Stimulated activated CD8-positive, alpha-beta memory T cell treated with anti-CD3 and anti-CD28 coated beads, Interleukin-15, amount 100 ng/mL, for 4 hours (primary cell): ENCODE measurements around the gene UXS1.

Experiments used
- DNase-seq, 2 donors: peaks; one replicate each; pipeline ENCODE4 v3.0.0-alpha.2; 2020; ENCODE audit warnings: low read depth in 2 of 2

The UXS1 gene

GRCh38 chr2:106189325-106189724, 4.8 kb downstream of the UXS1 start:
- no peak for DNase-seq

GRCh38 chr2:106187273-106187891, 6.7 kb downstream of the UXS1 start:
- no peak for DNase-seq

- DNase-seq = no peak
Observed at GRCh38 chr2:106185475-106186184, 8.5 kb downstream of the UXS1 start.

- DNase-seq = no peak
Observed at GRCh38 chr2:106184857-106185256, 9.2 kb downstream of the UXS1 start.

GRCh38 chr2:106184394-106184793, 9.7 kb downstream of the UXS1 start:
- no peak for DNase-seq

- no peak for DNase-seq
Observed at GRCh38 chr2:106183101-106183696, 10.9 kb downstream of the UXS1 start.

DNA sequence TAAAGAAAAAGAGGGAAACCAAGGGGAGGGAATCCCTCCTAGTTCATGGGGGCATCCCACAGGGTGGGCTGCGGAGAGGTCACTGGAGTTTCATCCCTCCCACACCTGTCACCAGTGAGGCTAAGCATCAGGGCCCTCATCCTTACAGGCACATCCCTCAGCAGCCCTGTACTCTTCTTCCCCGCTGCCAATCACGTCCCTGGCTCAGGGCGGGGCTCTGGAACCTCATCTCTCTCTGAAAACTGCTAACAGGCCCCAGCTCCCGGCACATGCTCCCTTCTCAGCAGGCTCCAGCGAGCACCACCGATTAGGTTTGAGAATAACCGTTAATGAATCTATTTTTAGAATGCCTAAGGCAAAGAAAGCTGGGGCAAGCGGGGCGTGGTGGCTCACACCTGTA, 13.0 kb downstream of the UXS1 start:
- no peak for DNase-seq

- DNase-seq = no peak
Observed at GRCh38 chr2:106180602-106181001, 13.5 kb downstream of the UXS1 start.

DNA sequence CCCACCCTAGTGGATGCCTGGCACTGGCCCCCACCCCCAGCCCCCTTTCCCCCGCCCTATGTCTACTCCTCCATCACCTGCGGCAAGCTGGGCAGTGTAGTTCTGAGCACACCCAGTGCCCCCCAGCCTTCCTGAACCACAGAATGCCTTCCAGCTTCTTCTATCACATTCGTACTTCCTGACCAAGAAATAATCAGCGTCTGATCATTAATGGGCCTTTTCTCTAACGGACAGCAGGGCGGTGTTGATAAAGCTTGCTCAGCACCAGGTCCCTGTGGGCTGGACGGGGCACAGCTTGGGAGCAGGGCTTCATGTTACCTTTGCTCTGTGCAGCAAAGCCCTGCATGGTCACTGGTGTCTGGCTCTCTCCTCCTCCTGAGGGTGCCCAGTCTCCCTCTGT, 15.4 kb downstream of the UXS1 start:
- no peak for DNase-seq

DNA sequence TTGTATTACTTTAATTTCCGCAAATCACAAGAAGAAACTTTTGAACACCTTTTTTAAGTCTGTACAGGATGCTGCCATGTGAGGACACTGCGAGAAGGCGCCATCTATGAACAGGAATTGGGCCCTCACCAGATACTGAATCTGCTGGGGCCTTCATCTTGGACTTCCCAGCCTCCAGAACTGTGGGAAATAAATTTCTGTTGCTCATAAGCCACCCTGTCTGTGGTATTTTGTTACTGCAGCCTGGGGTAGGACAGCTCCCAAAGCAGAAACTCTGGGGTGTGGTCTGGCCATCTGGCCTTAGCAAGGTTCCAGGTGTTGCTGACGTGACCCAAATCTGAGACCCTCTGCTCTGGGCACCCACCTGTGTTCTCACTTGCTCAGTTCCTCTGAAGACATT, 16.5 kb downstream of the UXS1 start:
- no peak for DNase-seq

DNA sequence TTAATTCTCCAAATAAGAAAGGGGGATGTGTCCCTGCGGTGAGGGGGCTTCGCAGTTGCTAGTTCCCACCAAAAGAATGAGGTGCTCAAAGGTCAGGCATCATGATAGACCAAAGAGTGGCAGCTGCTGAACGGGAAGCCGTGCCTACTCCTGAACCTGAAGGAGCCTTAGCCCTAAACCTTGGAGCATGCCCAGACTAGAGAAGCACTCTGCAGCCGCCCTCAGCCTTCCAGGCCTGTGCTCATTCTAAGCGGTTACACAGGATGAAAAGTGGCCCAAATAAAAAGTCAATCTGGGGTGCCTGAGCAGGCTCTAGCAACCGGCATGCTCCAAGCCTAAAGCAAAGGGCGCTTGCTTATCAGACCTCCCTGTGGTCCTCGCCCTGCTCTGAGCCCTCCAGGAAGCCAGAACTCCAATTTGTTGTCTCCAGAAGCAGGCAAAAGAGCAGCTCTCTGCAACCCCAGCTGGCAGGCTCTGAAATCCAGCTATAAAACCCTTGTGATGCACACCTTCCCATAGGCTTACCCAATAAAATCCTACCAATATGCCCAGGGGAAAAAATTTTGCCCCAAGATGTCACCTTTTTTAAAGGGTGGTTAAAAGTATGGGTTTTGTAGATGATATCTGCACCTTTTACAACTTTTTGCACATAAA, 17.5 kb downstream of the UXS1 start:
- no peak for DNase-seq

GRCh38 chr2:106175086-106175850, 18.8 kb downstream of the UXS1 start:
- DNase-seq = no peak

DNA sequence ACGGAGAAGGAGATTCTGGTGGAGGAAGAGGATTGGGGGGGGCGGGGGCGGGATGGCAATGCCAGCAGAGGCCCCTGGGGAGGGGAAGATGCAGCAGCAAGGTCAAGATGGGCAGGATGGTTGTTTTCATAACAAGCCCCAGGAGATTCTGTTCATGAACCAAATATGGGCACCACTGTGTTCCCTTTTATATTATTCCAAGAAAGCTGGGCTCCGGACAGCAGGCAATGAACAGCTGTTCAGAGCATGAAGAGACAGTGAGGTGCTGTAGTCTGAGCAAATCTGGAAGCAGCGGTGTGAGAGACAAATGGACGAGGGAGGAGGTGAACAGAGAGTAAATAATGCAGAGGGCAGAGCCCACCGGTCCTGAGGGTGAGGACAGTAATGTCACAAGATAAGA, 20.0 kb downstream of the UXS1 start:
- DNase-seq = no peak

DNA sequence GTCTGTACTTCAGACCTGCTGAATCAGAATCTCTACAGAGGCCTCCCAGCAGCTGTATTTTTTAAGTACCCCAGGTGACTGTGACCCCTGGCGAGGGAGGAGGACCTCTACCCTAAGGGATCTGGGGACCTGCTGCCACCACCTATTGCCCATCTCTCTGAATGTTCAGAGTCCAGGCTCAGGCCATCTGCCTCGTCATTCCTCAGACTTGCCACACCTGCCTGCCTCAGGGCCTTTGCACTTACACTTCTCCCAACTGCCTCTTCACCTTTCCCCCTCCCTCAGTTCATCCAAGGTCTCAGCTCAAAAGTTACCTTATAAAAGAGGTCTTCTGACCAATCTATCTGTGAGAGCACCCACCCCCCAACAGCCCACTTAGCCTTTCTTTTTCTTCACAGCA, 21.5 kb downstream of the UXS1 start:
- no peak for DNase-seq

GRCh38 chr2:106168657-106169056, 25.4 kb downstream of the UXS1 start:
- DNase-seq = no peak

DNA sequence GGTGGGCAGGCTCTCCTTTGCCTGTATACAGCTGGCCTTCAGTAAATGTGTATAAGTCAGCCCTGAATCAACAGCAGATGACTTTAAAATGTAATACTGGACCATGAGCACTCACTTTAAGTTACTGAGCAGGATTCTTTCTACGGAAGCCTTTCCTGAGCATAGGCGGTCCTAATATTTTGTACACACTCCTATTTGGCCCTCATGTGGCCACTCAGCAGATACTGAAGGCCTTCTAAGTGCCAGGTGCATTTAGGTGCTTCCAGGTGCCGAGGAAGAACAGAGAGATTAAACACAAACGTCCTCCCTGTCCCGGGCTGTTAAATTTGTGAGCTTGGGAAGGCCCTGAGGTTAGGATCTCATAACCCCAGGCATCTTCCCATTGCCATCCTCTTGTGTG, 27.0 kb downstream of the UXS1 start:
- DNase-seq = no peak

DNA sequence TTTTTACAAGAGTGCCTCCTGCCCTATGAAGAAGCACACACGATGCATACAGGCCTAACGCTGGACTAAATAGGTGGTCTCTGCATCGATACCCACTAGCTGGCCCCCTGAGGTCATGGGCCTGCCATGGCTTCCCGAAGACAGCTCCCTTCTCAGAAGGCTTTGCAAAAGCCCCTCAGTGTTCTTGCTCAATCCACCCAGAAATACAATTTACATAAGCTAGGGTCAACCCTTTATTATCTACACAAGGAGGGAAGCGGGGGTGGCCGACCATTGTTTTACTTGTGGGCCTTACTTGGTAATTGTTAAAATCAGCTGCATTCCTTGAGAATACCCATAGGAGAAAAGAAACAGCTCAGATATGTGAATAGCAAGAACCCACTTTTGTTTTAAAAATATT, 28.5 kb downstream of the UXS1 start:
- no peak for DNase-seq

- no peak for DNase-seq
Observed at GRCh38 chr2:106165029-106165428, 29.1 kb downstream of the UXS1 start.

GRCh38 chr2:106163948-106164545, 30.1 kb downstream of the UXS1 start:
- no peak for DNase-seq

GRCh38 chr2:106161938-106162820, 31.9 kb downstream of the UXS1 start:
- DNase-seq = no peak

- no peak for DNase-seq
Observed at GRCh38 chr2:106161341-106161740, 32.8 kb downstream of the UXS1 start.
